ENCODE measurements around the gene ACOX2.

ACOX2 gene

GRCh38 chr3:58540176-58540858 lies 3.3 kb upstream of the ACOX2 start:
- TF ChIP-seq HDGF (IDR thresholded peaks at IDR 0.05; ENCODE audit: borderline replicate concordance) (no peak), SUZ12 (IDR thresholded peaks at IDR 0.05) (no peak), LEF1 (IDR thresholded peaks at IDR 0.05; ENCODE audit: borderline replicate concordance) (no peak), FOXK2 (IDR thresholded peaks at IDR 0.05) (no peak), L3MBTL2 (conservative IDR thresholded peaks at IDR 0.05) (no peak), TARDBP (IDR thresholded peaks at IDR 0.05) (no peak), PKNOX1 (IDR thresholded peaks at IDR 0.05) (no peak), CTBP1 (IDR thresholded peaks at IDR 0.05; ENCODE audit: borderline replicate concordance) (no peak), SP1 (IDR thresholded peaks at IDR 0.05) (no peak), FOXA1 (IDR thresholded peaks at IDR 0.05) (no peak)
- ChIA-PET POLR2A (no interaction called here), CTCF (interaction anchor here (1.1 kb wide), 1 partner anchor 11 kb away, joined by 4 read pairs; no protein-coding TSS in a partner anchor)
- no peak for DNase-seq (ENCODE audit: extremely low spot score)

- ChIA-PET CTCF (interaction anchor here (1.1 to 2.5 kb wide), 2 partner anchors 10 to 48 kb away, joined by 4 to 6 read pairs; partner anchors contain the start of gene KCTD6), POLR2A (no interaction called here)
- no peak for TF ChIP-seq LEF1 (IDR thresholded peaks at IDR 0.05; ENCODE audit: borderline replicate concordance)
- 0 out of 2 replicates have a peak, but pooled peaks have one; percentile 5 for TF ChIP-seq PKNOX1 (IDR thresholded peaks at IDR 0.05)
- no peak for DNase-seq (ENCODE audit: extremely low spot score)
These were observed 2.6 kb upstream of the ACOX2 start for GRCh38 chr3:58539626-58540025.

- CTCF ChIA-PET: interaction anchor here (0.6 to 2.5 kb wide), 3 partner anchors 21 to 93 kb away, joined by 5 to 6 read pairs (median 6); partner anchors contain the start of gene KCTD6
- TF ChIP-seq CTBP1 (IDR thresholded peaks at IDR 0.05; ENCODE audit: borderline replicate concordance) (no peak), SP1 (IDR thresholded peaks at IDR 0.05) (no peak), FOXK2 (IDR thresholded peaks at IDR 0.05) (no peak), BHLHE40 (IDR thresholded peaks at IDR 0.05; ENCODE audit: borderline replicate concordance) (no peak), SUZ12 (IDR thresholded peaks at IDR 0.05) (no peak), TARDBP (IDR thresholded peaks at IDR 0.05) (no peak), FOXA1 (IDR thresholded peaks at IDR 0.05) (no peak), HDGF (IDR thresholded peaks at IDR 0.05; ENCODE audit: borderline replicate concordance) (no peak), LEF1 (IDR thresholded peaks at IDR 0.05; ENCODE audit: borderline replicate concordance) (no peak), L3MBTL2 (conservative IDR thresholded peaks at IDR 0.05) (no peak), ZNF384 (IDR thresholded peaks at IDR 0.05) (no peak), PKNOX1 (IDR thresholded peaks at IDR 0.05) (no peak), FOXM1 (IDR thresholded peaks at IDR 0.05; ENCODE audit: borderline replicate concordance) (no peak), ELF4 (IDR thresholded peaks at IDR 0.05) (no peak), NFRKB (IDR thresholded peaks at IDR 0.05) (no peak), ARNT (IDR thresholded peaks at IDR 0.05) (no peak)
These were observed 667 bp upstream of the ACOX2 start for GRCh38 chr3:58537412-58538301.

GRCh38 chr3:58535531-58536500 lies 1.2 kb downstream of the ACOX2 start:
- TF ChIP-seq HDGF (IDR thresholded peaks at IDR 0.05; ENCODE audit: borderline replicate concordance) (no peak), TARDBP (IDR thresholded peaks at IDR 0.05) (no peak), SUZ12 (IDR thresholded peaks at IDR 0.05) (no peak), FOXM1 (IDR thresholded peaks at IDR 0.05; ENCODE audit: borderline replicate concordance) (no peak), BHLHE40 (IDR thresholded peaks at IDR 0.05; ENCODE audit: borderline replicate concordance) (no peak), L3MBTL2 (conservative IDR thresholded peaks at IDR 0.05) (no peak), ZNF384 (IDR thresholded peaks at IDR 0.05) (no peak), ELF4 (IDR thresholded peaks at IDR 0.05) (no peak), ARNT (IDR thresholded peaks at IDR 0.05) (no peak), NFRKB (IDR thresholded peaks at IDR 0.05) (no peak), FOXA1 (IDR thresholded peaks at IDR 0.05) (no peak), SP1 (IDR thresholded peaks at IDR 0.05) (no peak), CTBP1 (IDR thresholded peaks at IDR 0.05; ENCODE audit: borderline replicate concordance) (no peak), FOXK2 (IDR thresholded peaks at IDR 0.05) (no peak)
- POLR2A ChIA-PET: no interaction called here
- DNase-seq (ENCODE audit: extremely low spot score): no peak
- CTCF ChIA-PET: no interaction called here

More at GRCh38 chr3:58537412-58538301, 667 bp upstream of the ACOX2 start:
- POLR2A ChIA-PET: no interaction called here
- DNase-seq (ENCODE audit: extremely low spot score): no peak

All from HEK293T (cell line).